ENCODE results near the gene TOP3A. TPM values are rescaled to one million over a fixed set of nuclear protein-coding genes. Genes with fewer than 3 reads are reported as not detected.

The TOP3A gene
- total RNA-seq, 4 donors from 2014 or later, result 18.7 to 46.4 (median 28.4) TPM

DNA sequence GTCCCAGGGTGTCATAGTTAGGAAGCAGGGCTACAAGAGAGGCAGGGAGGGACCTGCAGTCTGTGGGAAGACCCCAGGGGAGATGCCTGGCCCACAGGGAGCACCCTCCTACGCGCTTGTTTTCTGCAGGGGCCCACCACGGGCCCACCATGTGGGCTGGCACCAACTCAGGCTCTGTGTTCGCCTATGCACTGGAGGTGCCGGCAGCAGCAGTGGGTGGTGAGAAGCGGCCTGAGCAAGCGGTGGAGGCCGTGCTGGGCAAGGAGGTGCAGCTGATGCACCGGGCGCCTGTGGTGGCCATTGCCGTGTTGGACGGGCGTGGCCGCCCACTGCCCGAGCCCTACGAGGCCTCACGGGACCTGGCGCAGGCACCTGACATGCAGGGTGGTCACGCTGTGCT is 74.3 kb downstream of the TOP3A start:
- no peak for DNase-seq (ENCODE audit: low spot score in 2 of 2)
- WGBS, 2 donors, result 91 to 93% methylated on average over 11 to 18 of the region's 19 CpGs
- intact Hi-C loops (cut with DNase I; ENCODE audit: low total_unique reads), result no loop called here
- TF ChIP-seq POLR2A (IDR thresholded peaks at IDR 0.05), result no peak
- TF ChIP-seq, protein P1, sequence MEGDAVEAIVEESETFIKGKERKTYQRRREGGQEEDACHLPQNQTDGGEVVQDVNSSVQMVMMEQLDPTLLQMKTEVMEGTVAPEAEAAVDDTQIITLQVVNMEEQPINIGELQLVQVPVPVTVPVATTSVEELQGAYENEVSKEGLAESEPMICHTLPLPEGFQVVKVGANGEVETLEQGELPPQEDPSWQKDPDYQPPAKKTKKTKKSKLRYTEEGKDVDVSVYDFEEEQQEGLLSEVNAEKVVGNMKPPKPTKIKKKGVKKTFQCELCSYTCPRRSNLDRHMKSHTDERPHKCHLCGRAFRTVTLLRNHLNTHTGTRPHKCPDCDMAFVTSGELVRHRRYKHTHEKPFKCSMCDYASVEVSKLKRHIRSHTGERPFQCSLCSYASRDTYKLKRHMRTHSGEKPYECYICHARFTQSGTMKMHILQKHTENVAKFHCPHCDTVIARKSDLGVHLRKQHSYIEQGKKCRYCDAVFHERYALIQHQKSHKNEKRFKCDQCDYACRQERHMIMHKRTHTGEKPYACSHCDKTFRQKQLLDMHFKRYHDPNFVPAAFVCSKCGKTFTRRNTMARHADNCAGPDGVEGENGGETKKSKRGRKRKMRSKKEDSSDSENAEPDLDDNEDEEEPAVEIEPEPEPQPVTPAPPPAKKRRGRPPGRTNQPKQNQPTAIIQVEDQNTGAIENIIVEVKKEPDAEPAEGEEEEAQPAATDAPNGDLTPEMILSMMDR (IDR thresholded peaks at IDR 0.05), result no peak
- no peak overlapping the region for H3K4me3 ChIP-seq (ENCODE audit: low read depth, poor library complexity, severe bottlenecking)

DNA sequence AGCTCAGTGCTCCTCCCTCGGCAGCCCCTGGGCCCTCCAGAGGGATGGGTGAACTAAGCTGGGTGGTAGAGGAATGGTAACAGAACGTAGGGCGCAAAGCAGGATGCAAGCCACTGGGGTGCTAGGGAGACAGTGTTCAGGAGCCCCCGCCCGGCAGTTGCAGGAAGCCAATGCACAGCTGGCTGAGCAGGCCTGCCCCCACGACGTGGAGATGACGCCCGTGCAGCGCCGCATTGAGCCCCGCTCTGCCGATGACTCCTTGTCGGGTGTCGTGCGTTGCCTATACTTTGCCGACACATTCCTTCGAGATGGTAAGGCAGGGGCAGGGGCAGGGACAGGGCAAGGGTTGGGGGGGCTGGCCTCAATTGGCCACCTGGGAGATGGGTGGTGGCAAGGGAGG is 76.5 kb downstream of the TOP3A start:
- DNase-seq (ENCODE audit: low spot score in 2 of 2), result no peak
- no peak overlapping the region for H3K4me3 ChIP-seq (ENCODE audit: low read depth, poor library complexity, severe bottlenecking)
- TF ChIP-seq, protein P1 (IDR thresholded peaks at IDR 0.05), result no peak
- TF ChIP-seq POLR2A (IDR thresholded peaks at IDR 0.05), result no peak
- 93 to 97% methylated on average over 18 of the region's 18 CpGs for WGBS, 2 donors
- intact Hi-C loops (cut with DNase I; ENCODE audit: low total_unique reads), result no loop called here

DNA sequence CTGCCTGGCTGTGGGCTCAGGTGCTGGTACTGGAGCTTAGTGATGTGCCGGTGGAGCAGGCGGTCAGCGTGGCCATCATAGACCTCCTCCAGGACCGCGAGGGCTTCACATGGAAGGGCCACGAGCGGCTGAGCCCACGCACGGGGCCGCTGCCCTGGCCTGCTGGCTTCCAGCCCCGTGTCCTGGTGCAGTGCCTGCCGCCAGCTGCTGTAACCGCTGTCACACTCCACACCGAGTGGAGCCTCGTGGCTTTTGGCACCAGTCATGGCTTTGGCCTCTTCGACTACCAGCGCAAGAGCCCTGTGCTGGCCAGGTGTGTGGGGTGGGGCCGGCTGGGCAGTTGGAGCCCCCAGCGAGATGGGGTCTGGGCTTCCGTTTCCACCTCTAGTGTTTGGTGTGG is 77.3 kb downstream of the TOP3A start:
- DNase-seq (ENCODE audit: low spot score in 2 of 2), result no peak
- intact Hi-C loops (cut with DNase I; ENCODE audit: low total_unique reads), result no loop called here
- TF ChIP-seq, protein P1 (IDR thresholded peaks at IDR 0.05), result no peak
- no peak for TF ChIP-seq POLR2A (IDR thresholded peaks at IDR 0.05)
- H3K4me3 ChIP-seq (ENCODE audit: low read depth, poor library complexity, severe bottlenecking), result no peak overlapping the region
- 81 to 89% methylated on average over 8 to 18 of the region's 20 CpGs for WGBS, 2 donors

DNA sequence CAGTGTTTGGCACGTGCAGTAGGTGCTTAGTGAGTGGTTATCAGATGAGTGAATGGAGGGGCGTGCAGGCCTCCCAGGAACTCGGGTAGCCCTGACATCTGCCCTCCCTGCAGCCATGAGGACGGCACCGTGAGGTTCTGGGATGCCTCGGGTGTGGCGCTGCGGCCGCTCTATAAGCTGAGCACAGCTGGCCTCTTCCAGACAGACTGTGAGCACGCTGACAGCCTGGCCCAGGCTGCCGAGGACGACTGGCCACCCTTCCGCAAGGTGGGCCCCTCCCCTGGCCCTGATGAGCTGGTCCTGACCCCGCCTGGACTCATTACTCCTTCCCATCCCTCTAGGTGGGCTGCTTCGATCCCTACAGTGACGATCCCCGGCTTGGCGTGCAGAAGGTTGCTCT is 78.3 kb downstream of the TOP3A start:
- WGBS, 2 donors, result 85 to 90% methylated on average over 17 to 18 of the region's 18 CpGs
- no peak overlapping the region for H3K4me3 ChIP-seq (ENCODE audit: low read depth, poor library complexity, severe bottlenecking)
- intact Hi-C loops (cut with DNase I; ENCODE audit: low total_unique reads), result no loop called here
- DNase-seq (ENCODE audit: low spot score in 2 of 2), result no peak
- TF ChIP-seq, protein P1 (IDR thresholded peaks at IDR 0.05), result no peak
- no peak for TF ChIP-seq POLR2A (IDR thresholded peaks at IDR 0.05)

DNA sequence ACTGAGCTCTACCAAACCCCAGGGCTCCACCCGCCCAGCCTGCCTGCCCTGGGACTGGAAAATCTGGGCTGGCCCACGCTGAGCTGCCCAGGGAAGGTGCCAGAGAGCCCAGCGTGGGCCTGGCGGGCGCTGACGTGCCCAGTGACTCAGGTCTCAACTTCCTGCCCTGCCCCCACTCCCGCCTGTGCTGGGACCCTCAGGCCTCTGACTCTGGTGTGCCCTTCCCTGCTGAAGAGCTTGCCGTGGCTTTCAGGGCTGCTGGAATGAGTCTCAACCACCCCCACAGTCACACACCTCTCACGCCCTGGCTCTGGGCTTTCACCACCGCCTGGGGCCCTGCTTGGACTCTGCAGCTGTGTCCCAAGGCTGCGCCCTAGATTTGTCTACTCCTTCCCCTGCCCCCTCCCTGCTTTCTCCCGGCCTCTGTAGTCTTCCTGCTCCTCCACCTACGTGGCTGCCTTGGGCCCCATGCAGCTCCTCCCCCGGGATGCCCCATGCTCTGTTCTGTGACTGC is 79.0 kb downstream of the TOP3A start:
- intact Hi-C loops (cut with DNase I; ENCODE audit: low total_unique reads), result no loop called here
- TF ChIP-seq POLR2A (IDR thresholded peaks at IDR 0.05), result no peak
- TF ChIP-seq, protein P1 (IDR thresholded peaks at IDR 0.05), result no peak
- WGBS, 2 donors, result 53 to 54% methylated on average over 7 of the region's 14 CpGs
- H3K4me3 ChIP-seq (ENCODE audit: low read depth, poor library complexity, severe bottlenecking), result no peak overlapping the region
- no peak for DNase-seq (ENCODE audit: low spot score in 2 of 2)

DNA sequence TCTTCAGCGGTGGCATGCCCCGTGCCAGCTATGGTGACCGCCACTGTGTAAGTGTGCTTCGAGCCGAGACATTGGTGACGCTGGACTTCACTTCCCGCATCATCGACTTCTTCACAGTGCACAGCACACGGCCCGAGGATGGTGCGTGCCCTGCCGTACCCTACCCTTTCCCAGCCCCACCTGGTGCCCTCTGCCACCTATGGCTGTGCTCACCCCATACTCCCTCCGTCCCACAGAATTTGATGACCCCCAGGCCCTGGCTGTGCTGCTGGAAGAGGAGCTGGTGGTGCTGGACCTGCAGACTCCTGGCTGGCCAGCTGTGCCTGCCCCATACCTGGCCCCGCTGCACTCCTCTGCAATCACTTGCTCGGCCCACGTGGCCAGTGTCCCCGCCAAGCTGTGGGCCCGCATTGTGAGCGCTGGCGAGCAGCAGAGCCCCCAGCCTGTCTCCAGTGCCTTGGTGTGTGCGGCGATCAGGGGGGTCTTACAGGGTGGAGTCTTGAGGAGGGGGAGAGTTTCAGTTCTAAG is 79.9 kb downstream of the TOP3A start:
- 95 to 97% methylated on average over 22 of the region's 22 CpGs for WGBS, 2 donors
- TF ChIP-seq, protein P1 (IDR thresholded peaks at IDR 0.05), result no peak
- TF ChIP-seq POLR2A (IDR thresholded peaks at IDR 0.05), result no peak
- intact Hi-C loops (cut with DNase I; ENCODE audit: low total_unique reads), result no loop called here
- DNase-seq (ENCODE audit: low spot score in 2 of 2), result no peak
- H3K4me3 ChIP-seq (ENCODE audit: low read depth, poor library complexity, severe bottlenecking), result no peak overlapping the region
